ENCODE results near the gene HDAC9.

DNA sequence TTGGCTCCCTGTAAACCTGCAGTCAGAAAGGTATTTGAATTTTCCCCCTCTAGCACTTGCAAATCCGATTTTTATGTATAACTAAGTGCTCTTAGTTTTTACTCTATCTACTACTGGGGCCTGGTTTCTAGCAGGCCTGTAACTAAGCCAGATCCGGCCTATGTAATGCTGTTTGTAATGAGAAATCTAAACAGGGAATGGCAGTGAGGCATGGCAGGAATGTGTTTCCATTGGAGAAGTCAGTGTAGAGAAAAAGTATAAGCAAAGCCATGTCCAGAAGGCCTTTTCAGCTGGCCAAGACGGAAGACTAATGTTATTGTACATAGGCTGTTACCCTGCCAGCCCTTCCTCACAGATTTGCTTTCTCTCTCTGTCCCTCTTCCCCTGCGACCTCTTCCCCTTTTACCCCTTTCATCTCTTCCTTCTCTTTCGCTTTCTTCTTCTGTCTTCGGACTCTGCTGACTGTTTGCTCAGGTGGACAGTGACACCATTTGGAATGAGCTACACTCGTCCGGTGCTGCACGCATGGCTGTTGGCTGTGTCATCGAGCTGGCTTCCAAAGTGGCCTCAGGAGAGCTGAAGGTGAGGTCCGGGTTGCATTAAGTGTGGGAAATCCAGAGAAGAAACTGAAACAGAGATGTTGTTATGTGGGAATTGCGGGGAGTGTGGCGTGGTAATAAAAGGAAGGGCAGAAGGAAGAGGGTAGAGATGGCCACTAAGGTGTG is 297.5 kb downstream of the HDAC9 start:
- TF ChIP-seq, protein P1, sequence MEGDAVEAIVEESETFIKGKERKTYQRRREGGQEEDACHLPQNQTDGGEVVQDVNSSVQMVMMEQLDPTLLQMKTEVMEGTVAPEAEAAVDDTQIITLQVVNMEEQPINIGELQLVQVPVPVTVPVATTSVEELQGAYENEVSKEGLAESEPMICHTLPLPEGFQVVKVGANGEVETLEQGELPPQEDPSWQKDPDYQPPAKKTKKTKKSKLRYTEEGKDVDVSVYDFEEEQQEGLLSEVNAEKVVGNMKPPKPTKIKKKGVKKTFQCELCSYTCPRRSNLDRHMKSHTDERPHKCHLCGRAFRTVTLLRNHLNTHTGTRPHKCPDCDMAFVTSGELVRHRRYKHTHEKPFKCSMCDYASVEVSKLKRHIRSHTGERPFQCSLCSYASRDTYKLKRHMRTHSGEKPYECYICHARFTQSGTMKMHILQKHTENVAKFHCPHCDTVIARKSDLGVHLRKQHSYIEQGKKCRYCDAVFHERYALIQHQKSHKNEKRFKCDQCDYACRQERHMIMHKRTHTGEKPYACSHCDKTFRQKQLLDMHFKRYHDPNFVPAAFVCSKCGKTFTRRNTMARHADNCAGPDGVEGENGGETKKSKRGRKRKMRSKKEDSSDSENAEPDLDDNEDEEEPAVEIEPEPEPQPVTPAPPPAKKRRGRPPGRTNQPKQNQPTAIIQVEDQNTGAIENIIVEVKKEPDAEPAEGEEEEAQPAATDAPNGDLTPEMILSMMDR (conservative IDR thresholded peaks at IDR 0.05): no peak
- TF ChIP-seq ZFX (IDR thresholded peaks at IDR 0.05): no peak
